Testis (tissue), 2 donors: Measurements from ENCODE around the gene DNAJB7.

ENCODE experiments used
- CTCF ChIP-seq, 3 experiments: fragments of 450-650 bp in 2 of 3; fragments of 200-600 bp in 1 of 3; sonication (generic) in 1 of 3; IDR thresholded peaks; one replicate each; pipeline ENCODE4 v1.5.1; 2016 to 2019; ENCODE audit warnings: antibody characterized with exemption in 3 of 3, mild to moderate bottlenecking in 2 of 3, moderate library complexity in 1 of 3
- POLR2A ChIP-seq: fragments of 450-650 bp; IDR thresholded peaks from one replicate; pipeline ENCODE4 v1.6.1; 2017; ENCODE audit warnings: antibody characterized with exemption, mild to moderate bottlenecking, moderate library complexity

GRCh38 chr22:40877488-40877887 is 15.6 kb upstream of the DNAJB7 start:
- TF ChIP-seq CTCF (IDR thresholded peaks at IDR 0.05), result no peak
- no peak for TF ChIP-seq POLR2A
